Osteocyte (in vitro differentiated cells): ENCODE results near the gene RIMBP2. TPM values are rescaled to one million over a fixed set of nuclear protein-coding genes. Genes with fewer than 3 reads are reported as not detected.
"Not testable (repeated sequence)": the region's sequence is repeated elsewhere in the genome, so short reads cannot be mapped to it uniquely, and the experiment has no call there.

Experiments
- DNase-seq: peaks from one replicate; pipeline ENCODE4 v3.0.0; 2021; ENCODE audit warnings: mixed read lengths; ENCODE audit not compliant: unreplicated experiment; ENCODE audit errors: extremely low spot score
- H3K27ac Mint-ChIP-seq: one replicate; pipeline ENCODE4 v1.8.0; 2021; ENCODE audit warnings: mild to moderate bottlenecking, mixed read lengths; ENCODE audit not compliant: unreplicated experiment
- H3K27me3 Mint-ChIP-seq: one replicate; pipeline ENCODE4 v1.8.0; 2021; ENCODE audit warnings: mixed read lengths; ENCODE audit not compliant: unreplicated experiment
- H3K36me3 Mint-ChIP-seq: one replicate; pipeline ENCODE4 v1.8.0; 2021; ENCODE audit warnings: mixed read lengths; ENCODE audit not compliant: unreplicated experiment
- H3K4me1 Mint-ChIP-seq: one replicate; pipeline ENCODE4 v1.8.0; 2021; ENCODE audit warnings: mixed read lengths; ENCODE audit not compliant: unreplicated experiment
- H3K4me3 Mint-ChIP-seq: one replicate; pipeline ENCODE4 v1.8.0; 2021; ENCODE audit warnings: mild to moderate bottlenecking, moderate library complexity, mixed read lengths; ENCODE audit not compliant: unreplicated experiment
- H3K9me3 Mint-ChIP-seq: one replicate; pipeline ENCODE4 v1.8.0; 2021; ENCODE audit warnings: mixed read lengths; ENCODE audit not compliant: unreplicated experiment
- total RNA-seq: library from RNA; stranded (reverse); gene quantifications from 2 replicates; pipeline ENCODE4 v1.2.1, GENCODE V29; 2021
- TF ChIP-seq, protein P1 (sequence below): fragments of 200-600 bp; sonication (generic); IDR thresholded peaks from 2 replicates; pipeline ENCODE4 v1.5.0; 2021; ENCODE audit warnings: antibody characterized with exemption, mild to moderate bottlenecking, moderate library complexity

The RIMBP2 gene
- total RNA-seq, 1 donor from 2014 or later: 0.13 TPM

DNA sequence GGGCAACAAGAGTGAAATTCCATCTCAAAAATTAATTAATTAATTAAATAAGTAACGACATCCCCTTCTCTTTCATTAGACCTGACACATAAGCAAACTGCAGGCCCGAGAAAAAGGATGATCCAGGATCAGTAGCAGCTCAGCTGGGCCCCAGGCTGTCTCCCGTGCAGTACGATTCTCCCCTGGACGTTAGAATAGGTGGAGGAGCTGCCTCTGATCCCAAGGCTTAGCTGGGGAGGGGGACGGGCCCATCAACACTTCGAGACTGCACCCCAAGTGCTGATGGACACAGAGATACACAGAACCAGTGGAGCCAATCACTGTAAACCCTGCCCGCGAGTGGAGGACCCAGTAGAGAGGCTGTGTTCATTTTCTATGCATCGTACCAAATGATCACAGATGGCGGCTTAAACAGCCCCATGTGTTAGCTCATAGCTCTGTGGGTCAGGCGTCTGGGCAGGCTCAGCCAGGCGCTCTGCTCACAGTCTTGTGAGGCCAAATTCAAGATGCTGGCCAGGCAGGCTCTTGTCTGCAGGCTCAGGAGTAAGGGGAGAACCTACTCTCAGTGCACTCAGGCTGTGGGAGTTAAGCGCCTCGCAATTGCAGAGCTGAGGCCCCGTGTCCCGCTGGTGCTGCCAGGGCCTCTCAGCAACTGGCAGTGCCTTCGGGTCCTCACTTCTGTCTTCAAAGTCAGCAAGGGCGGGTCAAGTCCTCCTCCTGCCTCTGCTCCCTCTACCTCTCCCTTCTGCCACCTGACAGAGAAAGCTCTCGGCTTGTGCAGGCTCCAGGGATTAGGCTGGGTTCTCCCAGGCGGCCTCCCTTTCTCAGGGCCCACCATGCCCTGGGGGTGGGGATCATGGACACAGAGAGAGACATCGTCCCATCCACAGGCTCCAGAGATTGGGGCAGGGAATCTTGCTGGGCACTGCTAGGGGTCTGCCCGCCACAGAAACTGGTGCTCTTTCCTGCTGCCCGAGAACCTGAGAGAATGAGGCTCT, 26.4 kb downstream of the RIMBP2 start:
- TF ChIP-seq, protein P1, sequence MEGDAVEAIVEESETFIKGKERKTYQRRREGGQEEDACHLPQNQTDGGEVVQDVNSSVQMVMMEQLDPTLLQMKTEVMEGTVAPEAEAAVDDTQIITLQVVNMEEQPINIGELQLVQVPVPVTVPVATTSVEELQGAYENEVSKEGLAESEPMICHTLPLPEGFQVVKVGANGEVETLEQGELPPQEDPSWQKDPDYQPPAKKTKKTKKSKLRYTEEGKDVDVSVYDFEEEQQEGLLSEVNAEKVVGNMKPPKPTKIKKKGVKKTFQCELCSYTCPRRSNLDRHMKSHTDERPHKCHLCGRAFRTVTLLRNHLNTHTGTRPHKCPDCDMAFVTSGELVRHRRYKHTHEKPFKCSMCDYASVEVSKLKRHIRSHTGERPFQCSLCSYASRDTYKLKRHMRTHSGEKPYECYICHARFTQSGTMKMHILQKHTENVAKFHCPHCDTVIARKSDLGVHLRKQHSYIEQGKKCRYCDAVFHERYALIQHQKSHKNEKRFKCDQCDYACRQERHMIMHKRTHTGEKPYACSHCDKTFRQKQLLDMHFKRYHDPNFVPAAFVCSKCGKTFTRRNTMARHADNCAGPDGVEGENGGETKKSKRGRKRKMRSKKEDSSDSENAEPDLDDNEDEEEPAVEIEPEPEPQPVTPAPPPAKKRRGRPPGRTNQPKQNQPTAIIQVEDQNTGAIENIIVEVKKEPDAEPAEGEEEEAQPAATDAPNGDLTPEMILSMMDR: no peak
- Mint-ChIP-seq H3K4me1 (no peaks in the 10 kb centered on the region), H3K27ac (no peak overlapping the region), H3K4me3 (no peak overlapping the region), H3K9me3 (no peaks in the 10 kb centered on the region), H3K27me3 (no peaks in the 10 kb centered on the region), H3K36me3 (no peaks in the 10 kb centered on the region)
- DNase-seq: no peak

DNA sequence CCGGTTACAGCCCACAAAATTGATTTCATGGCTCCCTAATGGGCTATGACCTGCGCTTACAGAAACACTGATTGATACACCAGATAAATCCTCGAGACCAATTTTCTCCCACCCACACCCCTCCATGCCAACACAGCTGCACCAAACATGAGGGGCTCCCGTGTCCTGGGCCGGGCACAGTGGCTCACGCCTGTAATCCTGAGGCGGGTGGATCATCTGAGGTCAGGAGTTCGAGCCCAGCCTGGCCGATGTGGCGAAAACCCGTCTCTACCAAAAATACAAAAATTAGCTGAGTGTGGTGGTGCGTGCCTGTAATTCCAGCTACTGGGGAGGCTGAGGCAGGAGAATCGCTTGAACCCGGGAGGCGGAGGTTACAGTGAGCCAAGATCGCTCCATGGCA, 27.1 kb downstream of the RIMBP2 start:
- not testable (repeated sequence) for H3K36me3 Mint-ChIP-seq, H3K27me3 Mint-ChIP-seq, H3K4me1 Mint-ChIP-seq, DNase-seq, H3K9me3 Mint-ChIP-seq, H3K27ac Mint-ChIP-seq, H3K4me3 Mint-ChIP-seq

DNA sequence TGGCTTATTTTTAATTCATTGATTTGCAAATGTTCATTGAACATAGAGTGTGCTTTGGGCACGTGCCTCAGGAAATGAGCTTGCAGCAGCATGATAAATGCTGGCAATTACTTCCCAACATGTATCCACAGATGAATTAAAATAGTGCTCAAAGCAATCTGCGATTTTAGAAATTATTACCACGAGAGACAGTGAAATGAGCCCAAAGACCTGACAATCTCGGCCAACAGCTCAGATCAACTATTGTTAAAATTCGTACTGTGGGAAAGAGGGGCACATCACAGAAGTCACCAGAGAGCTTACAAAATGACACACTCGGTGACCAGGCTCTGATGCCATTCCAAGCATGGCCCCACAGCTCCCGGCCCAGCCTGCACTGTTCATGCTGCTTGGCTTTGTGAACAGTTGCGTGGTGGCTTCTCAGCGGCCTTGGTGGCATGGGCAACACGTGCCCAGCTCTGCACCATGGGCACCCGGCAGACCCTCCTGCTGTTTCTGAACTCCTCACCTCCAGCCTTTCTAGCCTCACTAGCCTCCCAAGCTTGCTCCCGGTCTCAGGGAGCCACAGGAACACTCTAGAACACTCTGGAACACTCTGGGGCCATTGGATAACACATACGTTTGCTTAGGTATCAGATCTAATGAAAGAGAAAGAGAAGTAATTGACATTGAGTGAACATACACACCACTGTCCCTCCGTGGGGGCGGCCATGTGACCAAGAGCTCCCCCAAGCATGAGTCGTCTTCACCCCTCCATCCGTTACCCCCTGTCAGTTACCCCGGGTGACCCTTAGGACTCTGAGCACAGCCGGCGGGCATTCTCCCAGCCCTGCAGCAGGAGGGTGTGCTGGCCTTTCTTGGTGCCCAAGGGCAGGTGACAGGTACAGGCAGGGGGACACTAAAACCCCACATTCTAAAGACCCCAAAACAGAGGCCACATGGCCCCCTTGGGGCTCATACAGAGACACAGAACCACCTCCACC, 28.0 kb downstream of the RIMBP2 start:
- Mint-ChIP-seq H3K36me3 (no peaks in the 10 kb centered on the region), H3K9me3 (no peaks in the 10 kb centered on the region), H3K27me3 (no peaks in the 10 kb centered on the region), H3K4me3 (no peak overlapping the region), H3K4me1 (no peaks in the 10 kb centered on the region), H3K27ac (no peak overlapping the region)
- DNase-seq: no peak
- TF ChIP-seq, protein P1: no peak

DNA sequence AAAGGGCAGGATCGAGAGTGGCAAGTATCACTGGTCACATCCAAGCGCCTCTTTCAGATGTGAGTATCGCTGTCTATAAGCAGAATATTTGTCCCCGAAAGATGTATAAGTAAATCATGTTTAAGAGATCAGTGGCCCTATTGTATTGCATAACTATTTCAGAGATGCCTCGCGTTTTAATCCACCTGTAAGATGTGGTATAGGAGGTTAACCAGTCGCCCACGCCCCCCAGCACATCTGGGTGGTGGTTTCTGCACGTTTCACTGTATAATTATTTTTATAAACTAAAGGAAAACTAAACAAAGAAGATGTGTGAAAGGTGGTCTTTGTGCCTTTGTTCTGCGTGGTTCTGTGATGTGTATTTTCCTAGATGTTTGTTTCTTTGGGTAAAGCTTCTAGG, 28.9 kb downstream of the RIMBP2 start:
- DNase-seq: no peak
- no peaks in the 10 kb centered on the region for H3K9me3 Mint-ChIP-seq
- H3K27me3 Mint-ChIP-seq: no peaks in the 10 kb centered on the region
- no peaks in the 10 kb centered on the region for H3K36me3 Mint-ChIP-seq
- no peaks in the 10 kb centered on the region for H3K4me1 Mint-ChIP-seq
- TF ChIP-seq, protein P1: no peak
- H3K27ac Mint-ChIP-seq: no peak overlapping the region
- H3K4me3 Mint-ChIP-seq: no peak overlapping the region

DNA sequence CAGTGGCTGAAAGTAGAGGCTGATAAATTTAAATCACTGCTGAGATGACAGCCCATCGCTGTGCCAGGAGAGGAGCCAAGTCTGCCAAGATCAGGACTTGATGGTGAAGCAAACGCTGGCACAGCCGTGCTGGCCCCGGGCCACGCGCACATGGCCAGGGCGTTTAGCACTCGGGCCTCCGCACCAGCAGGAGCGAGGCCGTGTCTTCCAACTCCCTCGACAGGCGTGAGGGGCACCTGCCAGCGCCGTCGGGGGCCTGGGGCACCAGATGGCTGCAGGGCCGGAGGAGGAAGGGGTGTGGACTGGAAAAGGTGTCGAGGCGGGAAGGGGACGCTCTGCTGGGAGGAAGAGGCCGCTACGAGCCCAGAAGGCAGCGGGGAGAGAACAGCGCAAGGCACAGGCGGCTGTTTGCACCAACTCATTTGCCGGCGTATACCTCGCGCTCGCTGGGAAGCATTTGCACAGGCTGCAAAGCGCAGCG, 29.5 kb downstream of the RIMBP2 start:
- TF ChIP-seq, protein P1: no peak
- H3K27ac Mint-ChIP-seq: no peak overlapping the region
- no peaks in the 10 kb centered on the region for H3K27me3 Mint-ChIP-seq
- H3K9me3 Mint-ChIP-seq: no peaks in the 10 kb centered on the region
- H3K4me3 Mint-ChIP-seq: no peak overlapping the region
- no peaks in the 10 kb centered on the region for H3K36me3 Mint-ChIP-seq
- no peak for DNase-seq
- no peaks in the 10 kb centered on the region for H3K4me1 Mint-ChIP-seq
